GM12872 (cell line): ENCODE results near the gene ARGLU1.

Experiments
- CTCF ChIP-seq: IDR thresholded peaks from 3 replicates; pipeline ENCODE4 v1.5.1; 2011; ENCODE audit warnings: low read depth, mild to moderate bottlenecking, low read length, moderate library complexity; ENCODE audit not compliant: insufficient read depth

Gene ARGLU1

GRCh38 chr13:106530980-106531481 is 36.9 kb downstream of the ARGLU1 start:
- no peak for TF ChIP-seq CTCF

- no peak for TF ChIP-seq CTCF
Measured at GRCh38 chr13:106530171-106530851, 37.6 kb downstream of the ARGLU1 start.

- TF ChIP-seq CTCF: no peak
Measured at GRCh38 chr13:106529415-106530170, 38.3 kb downstream of the ARGLU1 start.

- no peak for TF ChIP-seq CTCF
Measured at GRCh38 chr13:106528718-106529414, 39.1 kb downstream of the ARGLU1 start.

- TF ChIP-seq CTCF: no peak
Measured at GRCh38 chr13:106527826-106528225, 40.1 kb downstream of the ARGLU1 start.

- TF ChIP-seq CTCF: no peak
Measured at GRCh38 chr13:106527445-106527801, 40.5 kb downstream of the ARGLU1 start.

- TF ChIP-seq CTCF: no peak
Measured at GRCh38 chr13:106526738-106527444, 41.0 kb downstream of the ARGLU1 start.
